GM21423 (cell line): Measurements from ENCODE around the gene ATP13A2.

Source experiments
- ATAC-seq: cut with Tn5 transposase; IDR thresholded peaks from one replicate; pipeline ENCODE4 v1.9.1; 2021; ENCODE audit warnings: mild to moderate bottlenecking, moderate library complexity; ENCODE audit not compliant: unreplicated experiment

ATP13A2 gene

DNA sequence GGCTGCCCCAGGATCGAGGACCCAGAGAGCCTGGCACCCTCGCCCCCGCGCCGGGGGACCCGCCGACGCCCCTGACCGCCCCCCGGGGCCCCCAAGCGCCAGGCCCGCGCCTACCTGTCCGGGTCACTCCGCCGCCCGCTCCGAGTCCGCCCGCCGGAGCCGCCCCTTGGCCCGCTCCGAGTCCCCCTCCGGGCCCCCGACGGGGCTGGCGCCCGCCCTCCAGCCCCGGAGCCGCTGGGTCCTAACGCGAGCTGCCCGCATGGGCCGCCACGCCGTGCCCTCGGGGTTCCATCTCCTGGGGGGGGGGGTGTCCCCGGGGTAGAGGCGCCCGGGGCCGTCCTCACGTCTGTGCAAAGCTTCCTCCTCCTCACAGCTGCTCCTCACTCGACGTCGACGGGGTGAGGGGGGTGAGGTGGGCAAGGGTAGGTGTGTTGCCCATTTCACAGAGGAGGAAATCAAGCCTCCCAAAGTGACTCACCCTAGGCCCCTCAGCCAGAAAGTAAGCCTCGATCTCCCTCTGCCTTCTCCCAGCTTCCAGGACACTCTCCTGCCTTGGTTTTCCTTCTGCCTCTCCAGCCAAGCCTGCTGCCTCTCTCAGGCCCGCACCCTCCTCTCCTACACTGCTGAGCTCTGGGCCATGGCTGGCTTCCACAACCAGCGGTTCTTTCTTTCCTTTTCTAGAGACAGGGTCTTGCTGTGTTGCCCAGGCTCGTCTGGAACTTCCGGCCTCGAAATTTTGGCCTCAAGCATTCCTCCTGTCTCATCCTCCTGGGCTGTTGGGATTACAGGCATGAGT, 31.1 kb downstream of the ATP13A2 start, which contains the start of gene MFAP2:
TSS of gene MFAP2 (minus strand) at position 148 of the 796 bp plus-strand sequence. CDS start 2,347 bp downstream, outside the sequence.
- no peak for ATAC-seq

DNA sequence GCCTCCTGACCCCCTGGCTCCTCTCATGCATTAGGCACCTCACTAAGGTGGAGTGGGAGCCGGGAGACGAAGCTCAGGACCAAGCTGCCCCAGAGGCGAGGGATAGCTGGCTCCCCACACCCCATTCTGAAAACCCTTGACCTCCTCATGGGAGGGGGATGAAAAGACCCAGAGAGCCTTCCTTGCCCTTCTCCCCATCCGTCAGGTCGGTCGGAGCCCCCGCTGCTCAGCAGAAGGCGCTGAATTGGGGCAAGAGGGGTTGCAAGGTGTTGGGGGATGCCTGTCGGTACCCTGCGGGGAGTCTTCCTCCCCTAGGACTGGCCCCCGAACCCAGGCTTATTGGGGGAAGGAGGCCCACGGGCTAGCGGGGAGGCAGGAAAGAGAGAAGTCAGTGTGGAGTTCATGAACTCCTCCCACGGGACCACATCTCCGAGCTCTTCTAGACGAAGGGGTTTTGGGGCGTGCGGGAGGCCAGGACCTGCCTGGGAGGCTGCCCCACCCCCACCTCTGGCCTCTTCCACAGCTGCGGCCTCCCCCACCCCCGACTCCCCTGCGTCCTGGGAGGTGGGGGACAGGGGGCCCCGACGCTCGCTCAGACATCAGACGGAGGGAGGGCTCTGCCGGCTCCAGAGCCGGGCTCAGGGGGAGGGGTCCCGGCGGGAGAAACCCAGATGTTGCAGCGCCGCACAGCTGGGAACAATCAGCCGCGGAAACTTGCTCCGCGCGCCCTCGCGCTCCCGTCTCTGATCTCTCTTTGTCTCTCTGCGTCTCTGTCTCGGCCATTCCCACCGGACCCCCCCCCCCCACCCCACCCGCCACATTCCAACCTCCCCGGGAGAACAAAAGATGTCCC, 32.0 kb downstream of the ATP13A2 start:
- no peak for ATAC-seq

GRCh38 chr1:16978567-16979474, 32.9 kb downstream of the ATP13A2 start:
- ATAC-seq = no peak

- ATAC-seq = no peak
Observed at GRCh38 chr1:16978139-16978538, 33.6 kb downstream of the ATP13A2 start.

DNA sequence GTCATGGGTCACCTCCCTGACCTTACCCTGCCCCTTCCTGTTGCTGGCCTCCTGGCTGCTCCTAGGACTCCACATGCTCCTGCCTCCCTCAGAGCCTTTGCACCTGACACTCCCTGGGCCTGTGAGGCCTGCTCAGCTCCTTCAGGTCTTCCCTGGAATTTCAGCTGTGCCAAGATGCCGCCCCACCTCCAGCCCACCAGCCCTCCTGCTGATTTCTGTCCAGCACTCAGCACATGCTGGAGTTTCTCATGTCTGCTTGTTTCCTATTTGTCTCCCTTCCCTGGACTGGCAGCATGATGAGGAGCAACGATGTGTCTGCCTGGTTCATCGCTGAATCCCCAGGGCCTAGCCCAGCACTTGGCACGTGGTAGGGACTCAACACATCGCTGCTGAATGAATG, 34.4 kb downstream of the ATP13A2 start:
- ATAC-seq = no peak

- no peak for ATAC-seq
Observed at GRCh38 chr1:16976966-16977365, 34.8 kb downstream of the ATP13A2 start.

GRCh38 chr1:16975838-16976237, 35.9 kb downstream of the ATP13A2 start:
- ATAC-seq = no peak

- no peak for ATAC-seq
Observed at GRCh38 chr1:16975211-16975610, 36.5 kb downstream of the ATP13A2 start.

DNA sequence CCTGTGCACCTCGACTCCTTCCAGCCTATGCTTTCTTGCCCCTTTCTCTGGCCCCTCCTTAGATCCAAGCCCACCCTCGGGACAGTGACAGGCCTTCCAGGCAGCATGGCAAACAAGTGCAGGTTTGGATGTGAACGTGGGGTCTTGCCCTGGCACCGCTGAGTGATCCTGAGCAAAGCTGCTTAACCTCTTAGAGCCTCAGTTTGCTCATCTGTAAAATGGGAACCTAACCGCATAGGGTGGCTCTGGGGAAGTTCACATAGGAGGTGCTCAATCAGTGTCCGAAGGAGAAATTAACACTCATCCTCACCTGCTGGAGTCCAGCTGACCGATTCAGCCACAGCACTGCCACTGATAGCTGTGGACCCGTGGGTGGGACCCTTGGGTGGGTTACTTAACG, 38.5 kb downstream of the ATP13A2 start:
- no peak for ATAC-seq

DNA sequence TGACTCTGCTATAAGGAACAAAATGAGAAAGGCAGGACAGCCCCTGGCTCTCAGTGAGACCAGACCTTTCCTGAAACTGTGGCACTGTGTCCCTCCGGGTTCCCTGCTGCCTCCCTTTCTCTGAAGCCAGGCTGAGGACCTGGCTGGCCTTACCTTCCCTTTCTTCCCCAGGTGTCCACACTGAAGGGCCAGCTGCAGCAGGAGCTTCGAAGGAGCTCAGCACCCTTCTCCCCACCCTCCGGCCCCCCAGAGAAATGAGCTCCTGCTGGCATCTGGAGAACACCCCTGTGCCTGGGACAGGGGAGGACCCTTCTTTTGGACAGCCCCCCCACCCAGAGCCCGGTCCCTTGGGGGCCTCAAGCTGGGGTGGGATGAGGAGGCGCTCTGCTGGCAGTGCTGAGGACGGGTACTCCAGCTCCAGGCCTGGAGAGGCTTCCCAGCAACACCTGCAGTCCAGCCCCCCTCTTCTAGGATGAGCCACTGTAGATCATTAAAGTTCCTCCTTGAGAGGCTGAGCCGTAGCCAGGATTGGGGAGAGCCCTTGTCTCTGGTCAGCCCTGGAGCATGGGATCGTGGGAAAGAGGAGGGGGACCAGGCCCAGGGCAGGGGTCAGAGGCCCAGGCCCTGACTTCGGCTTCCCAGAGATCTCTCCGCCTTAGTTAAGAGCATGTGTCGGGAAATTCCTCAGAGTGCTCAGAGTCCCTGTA, 39.4 kb downstream of the ATP13A2 start:
- ATAC-seq = no peak

DNA sequence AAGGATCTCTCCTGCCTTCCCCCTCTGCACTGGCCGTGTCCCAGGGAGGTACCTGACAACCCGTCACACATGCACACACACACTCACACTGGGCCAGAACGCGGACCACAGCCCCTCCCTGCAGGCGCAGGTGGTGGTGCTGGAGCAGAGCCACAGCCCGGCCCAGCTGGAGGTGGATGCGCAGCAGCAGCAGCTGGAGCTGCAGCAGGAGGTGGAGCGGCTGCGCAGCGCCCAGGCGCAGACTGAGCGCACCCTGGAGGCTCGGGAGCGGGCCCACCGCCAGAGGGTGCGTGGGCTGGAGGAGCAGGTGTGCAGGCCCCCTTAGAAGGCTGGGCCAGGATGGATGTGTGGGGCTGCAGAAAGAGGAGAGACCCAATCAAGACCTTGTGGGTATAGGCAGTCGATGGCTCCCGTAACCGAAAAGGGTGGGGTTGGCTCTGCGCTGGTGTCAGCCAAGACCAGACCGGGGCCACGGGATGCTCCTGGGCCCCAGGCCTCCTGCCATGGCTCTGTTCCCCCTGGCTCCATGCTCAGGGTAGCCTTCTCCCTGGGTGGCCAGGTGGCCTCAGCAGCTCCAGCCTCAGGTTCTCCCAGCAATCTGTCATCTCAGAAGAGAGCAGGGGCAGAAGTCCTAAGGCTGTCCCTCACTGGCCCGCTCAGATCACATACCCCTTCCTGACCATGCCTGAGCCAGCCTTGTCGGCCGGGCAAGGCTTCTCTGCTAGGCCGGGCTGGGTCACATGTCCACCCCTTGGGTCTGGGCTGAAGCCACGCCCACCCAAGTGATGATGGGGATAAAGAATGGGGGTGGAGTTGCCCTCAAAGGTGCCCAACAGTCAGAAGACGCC, 40.2 kb downstream of the ATP13A2 start:
- no peak for ATAC-seq

DNA sequence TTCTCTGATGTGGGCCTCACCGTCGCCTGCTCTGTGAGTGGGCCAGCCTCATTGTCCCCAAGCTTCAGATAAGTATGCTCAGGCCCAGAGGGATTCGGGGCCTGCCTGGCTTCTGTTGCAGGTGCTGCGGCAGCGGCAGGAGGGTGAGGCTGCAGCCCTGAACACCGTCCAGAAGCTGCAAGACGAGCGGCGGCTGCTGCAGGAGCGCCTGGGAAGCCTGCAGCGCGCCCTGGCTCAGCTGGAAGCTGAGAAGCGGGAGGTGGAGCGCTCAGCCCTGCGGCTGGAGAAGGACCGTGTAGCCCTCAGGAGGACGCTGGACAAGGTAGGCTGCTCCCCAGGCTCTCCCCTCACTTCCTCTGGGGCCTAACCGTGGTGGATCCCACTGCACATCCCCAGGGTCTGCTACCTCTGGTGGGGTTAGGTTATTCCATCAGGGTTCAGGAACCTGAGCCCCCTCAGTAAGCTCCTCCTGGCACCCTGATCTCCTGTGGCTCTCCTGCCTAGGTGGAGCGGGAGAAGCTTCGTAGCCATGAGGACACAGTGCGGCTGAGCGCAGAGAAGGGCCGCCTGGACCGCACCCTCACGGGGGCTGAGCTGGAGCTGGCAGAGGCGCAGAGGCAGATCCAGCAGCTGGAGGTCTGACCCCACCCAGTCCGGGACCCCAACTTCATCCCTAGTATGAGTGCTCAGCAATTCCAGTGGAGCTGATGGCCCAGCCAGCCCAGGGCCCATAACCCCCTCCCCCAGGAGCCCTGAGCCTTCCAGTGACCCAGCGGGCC, 41.4 kb downstream of the ATP13A2 start:
- ATAC-seq = no peak

- no peak for ATAC-seq
Observed at GRCh38 chr1:16969651-16970050, 42.1 kb downstream of the ATP13A2 start.

GRCh38 chr1:16969057-16969611, 42.6 kb downstream of the ATP13A2 start:
- no peak for ATAC-seq

GRCh38 chr1:16968372-16968771, 43.4 kb downstream of the ATP13A2 start:
- no peak for ATAC-seq

DNA sequence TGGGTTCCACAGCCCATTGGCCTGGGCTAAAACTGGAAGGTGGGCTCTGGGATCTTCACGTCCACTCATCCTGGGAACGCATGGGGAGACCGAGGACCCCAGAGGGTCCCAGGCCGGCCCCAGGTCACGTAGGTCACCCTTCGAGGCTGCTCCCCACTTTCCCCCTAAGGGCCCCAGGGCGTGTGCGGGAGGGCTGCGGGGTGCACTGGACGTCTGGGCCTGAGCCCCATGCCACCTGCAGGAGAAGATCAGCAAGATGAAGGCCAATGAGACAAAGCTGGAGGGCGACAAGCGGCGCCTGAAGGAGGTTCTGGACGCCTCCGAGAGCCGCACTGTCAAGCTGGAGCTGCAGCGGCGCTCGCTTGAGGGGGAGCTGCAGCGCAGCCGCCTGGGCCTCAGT, 43.8 kb downstream of the ATP13A2 start:
- no peak for ATAC-seq

- no peak for ATAC-seq
Observed at GRCh38 chr1:16967095-16967575, 44.6 kb downstream of the ATP13A2 start.

GRCh38 chr1:16966282-16966681, 45.4 kb downstream of the ATP13A2 start:
- no peak for ATAC-seq
